A549 (cell line): ENCODE data around the gene MYL6. TPM values are rescaled to one million over a fixed set of nuclear protein-coding genes. Genes with fewer than 3 reads are reported as not detected.
A peak's percentile ranks its signal among the peaks of the same experiment; 100 is the strongest.

Source experiments
- ATAC-seq, 2 experiments: fragments of 200-7000 bp in 1 of 2; fragments of >200 bp in 1 of 2; cut with Nextera tagmentation in 1 of 2; cut with Tn5 transposase in 1 of 2; 3 replicates each; pipeline versions ENCODE4 v1.8.0 to v1.9.1; 2018 to 2020; ENCODE audit warnings: mild to moderate bottlenecking in 1 of 2, moderate library complexity in 1 of 2
- CTCF ChIA-PET: fragments of 300-600 bp; sonication (Branson Sonifier 250); formaldehyde crosslinking; extraction: SDS; loops from one replicate; lab custom pipeline; 2021; ENCODE audit warnings: antibody characterized with exemption, inconsistent platforms; lab: Yijun Ruan, JAX
- POLR2A ChIA-PET: fragments of 350-600 bp; formaldehyde crosslinking; extraction: SDS; loops from one replicate; lab custom pipeline; 2021; ENCODE audit warnings: antibody characterized with exemption, inconsistent platforms; lab: Yijun Ruan, JAX
- DNase-seq, 2 experiments: peaks; one replicate each; pipeline versions ENCODE4 v3.0.0 to v3.0.0-alpha.2; 2011 to 2016; ENCODE audit warnings: low read depth in 1 of 2, low spot score in 1 of 2
- FAIRE-seq: peaks from 2 replicates; lab custom pipeline; 2011; peaks lifted over from hg19 to GRCh38; lab: Jason Lieb, UNC
- H3K27ac ChIP-seq, 2 experiments: fragments of >200 bp; sonication (Bioruptor Twin); formaldehyde crosslinking; 3 replicates each; pipeline ENCODE4 v1.5.1; 2016 to 2017
- H3K4me1 ChIP-seq: fragments of >200 bp; sonication (Bioruptor Twin); formaldehyde crosslinking; 3 replicates; pipeline ENCODE4 v1.6.1; 2016
- H3K4me2 ChIP-seq: fragments of >200 bp; sonication (Bioruptor Twin); formaldehyde crosslinking; 3 replicates; pipeline ENCODE4 v1.6.1; 2016
- H3K4me3 ChIP-seq: fragments of >200 bp; sonication (Bioruptor Twin); formaldehyde crosslinking; 3 replicates; pipeline ENCODE4 v1.5.1; 2016
- H3K9me3 ChIP-seq: fragments of >200 bp; sonication (Bioruptor Twin); formaldehyde crosslinking; 3 replicates; pipeline ENCODE4 v1.6.1; 2016
- ATOH8 ChIP-seq: fragments of 250-450 bp; sonication (Bioruptor Pico); IDR thresholded peaks from 2 replicates; pipeline ENCODE4 v1.5.0; 2020; ENCODE audit warnings: low read depth, mild to moderate bottlenecking, moderate library complexity
- BCL3 ChIP-seq: fragments of >200 bp; sonication (Bioruptor Twin); formaldehyde crosslinking; IDR thresholded peaks from 3 replicates; pipeline ENCODE4 v1.6.1; 2016
- CBX2 ChIP-seq: fragments of 200-600 bp; sonication (generic); IDR thresholded peaks from 2 replicates; pipeline ENCODE4 v1.6.1; 2016; ENCODE audit warnings: low read depth, mild to moderate bottlenecking, borderline replicate concordance
- CEBPB ChIP-seq, 2 experiments: fragments of >200 bp in 1 of 2; sonication (Bioruptor Twin) in 1 of 2; formaldehyde crosslinking in 1 of 2; IDR thresholded peaks; 2 replicates each; pipeline ENCODE4 v1.6.1; 2012 to 2016
- CHD2 ChIP-seq: fragments of 150-350 bp; IDR thresholded peaks from 2 replicates; pipeline ENCODE4 v1.6.1; 2014; ENCODE audit warnings: low read length; ENCODE audit not compliant: partially characterized antibody
- CHD4 ChIP-seq: fragments of 200-600 bp; sonication (generic); IDR thresholded peaks from 2 replicates; pipeline ENCODE4 v1.6.1; 2016; ENCODE audit warnings: antibody characterized with exemption, mild to moderate bottlenecking, borderline replicate concordance
- CTCF ChIP-seq: fragments of >200 bp; sonication (Bioruptor Twin); formaldehyde crosslinking; IDR thresholded peaks from 3 replicates; pipeline ENCODE4 v1.5.1; 2016
- EHMT2 ChIP-seq: fragments of 200-600 bp; sonication (generic); IDR thresholded peaks from 2 replicates; pipeline ENCODE4 v1.6.1; 2016; ENCODE audit warnings: antibody characterized with exemption, low read depth, mild to moderate bottlenecking, moderate library complexity
- ELK1 ChIP-seq: fragments of 150-350 bp; IDR thresholded peaks from 2 replicates; pipeline ENCODE4 v1.6.1; 2014; ENCODE audit warnings: low read depth, mild to moderate bottlenecking, low read length
- FOSB ChIP-seq: fragments of 250-450 bp; sonication (Bioruptor Pico); IDR thresholded peaks from 2 replicates; pipeline ENCODE4 v1.5.0; 2020; ENCODE audit warnings: mild to moderate bottlenecking, moderate library complexity
- FOSL2 ChIP-seq, 2 experiments: fragments of 450-650 bp in 1 of 2; fragments of >200 bp in 1 of 2; sonication (Bioruptor Twin) in 1 of 2; formaldehyde crosslinking; IDR thresholded peaks; 2 replicates each; pipeline versions ENCODE4 v1.5.0 to v1.6.1; 2016 to 2020; ENCODE audit warnings: mild to moderate bottlenecking in 1 of 2, moderate library complexity in 1 of 2
- FOXS1 ChIP-seq: fragments of 250-450 bp; sonication (Bioruptor Pico); IDR thresholded peaks from 2 replicates; pipeline ENCODE4 v1.5.0; 2020; ENCODE audit warnings: mild to moderate bottlenecking, moderate library complexity
- GATA3 ChIP-seq: IDR thresholded peaks from 2 replicates; pipeline ENCODE4 v1.6.1; 2012; ENCODE audit warnings: borderline replicate concordance
- HOXB5 ChIP-seq: fragments of 250-450 bp; sonication (Bioruptor Pico); IDR thresholded peaks from 2 replicates; pipeline ENCODE4 v1.5.0; 2020; ENCODE audit warnings: mild to moderate bottlenecking, moderate library complexity
- JUN ChIP-seq, 2 experiments: fragments of >200 bp; sonication (Bioruptor Twin); formaldehyde crosslinking; IDR thresholded peaks; 2 replicates in 1 of 2; 3 replicates in 1 of 2; pipeline ENCODE4 v1.6.1; 2016 to 2017
- JUNB ChIP-seq: fragments of >200 bp; sonication (Bioruptor Twin); formaldehyde crosslinking; IDR thresholded peaks from 2 replicates; pipeline ENCODE4 v1.6.1; 2016
- KDM1A ChIP-seq: fragments of 200-600 bp; sonication (generic); IDR thresholded peaks from 2 replicates; pipeline ENCODE4 v1.6.1; 2016; ENCODE audit warnings: low read depth, mild to moderate bottlenecking
- MAFK ChIP-seq: fragments of 450-650 bp; IDR thresholded peaks from 2 replicates; pipeline ENCODE4 v1.6.1; 2014; ENCODE audit not compliant: partially characterized antibody
- NPAS2 ChIP-seq: fragments of 250-450 bp; sonication (Bioruptor Pico); IDR thresholded peaks from 2 replicates; pipeline ENCODE4 v1.8.0; 2022; ENCODE audit warnings: mild to moderate bottlenecking, moderate library complexity, borderline replicate concordance
- NR3C1 ChIP-seq: fragments of >200 bp; sonication (Bioruptor Twin); formaldehyde crosslinking; IDR thresholded peaks from 3 replicates; pipeline ENCODE4 v1.6.1; 2017
- PHF8 ChIP-seq: fragments of 200-600 bp; sonication (generic); IDR thresholded peaks from 2 replicates; pipeline ENCODE4 v1.6.1; 2016; ENCODE audit warnings: low read depth, mild to moderate bottlenecking, antibody characterized with exemption, moderate library complexity, borderline replicate concordance
- POLR2A ChIP-seq: IDR thresholded peaks from 2 replicates; pipeline ENCODE4 v1.6.1; 2012; ENCODE audit warnings: mild to moderate bottlenecking, low read length
- RARB ChIP-seq: fragments of 250-450 bp; sonication (Bioruptor Pico); IDR thresholded peaks from 2 replicates; pipeline ENCODE4 v1.8.0; 2021; ENCODE audit warnings: mild to moderate bottlenecking, moderate library complexity
- RCOR1 ChIP-seq: fragments of 150-350 bp; IDR thresholded peaks from 2 replicates; pipeline ENCODE4 v1.6.1; 2014; ENCODE audit warnings: antibody characterized with exemption, low read length, low read depth
- RNF2 ChIP-seq: fragments of 200-600 bp; sonication (generic); IDR thresholded peaks from 2 replicates; pipeline ENCODE4 v1.6.1; 2016; ENCODE audit warnings: low read depth, mild to moderate bottlenecking, antibody characterized with exemption, moderate library complexity, borderline replicate concordance
- SREBF2 ChIP-seq: fragments of 450-650 bp; IDR thresholded peaks from 2 replicates; pipeline ENCODE4 v1.6.1; 2014; ENCODE audit warnings: mild to moderate bottlenecking, moderate library complexity
- TFCP2L1 ChIP-seq: fragments of 250-450 bp; sonication (Bioruptor Pico); IDR thresholded peaks from 2 replicates; pipeline ENCODE4 v1.5.0; 2021; ENCODE audit warnings: mild to moderate bottlenecking
- TP53 ChIP-seq: fragments of 250-450 bp; sonication (Bioruptor Pico); IDR thresholded peaks from 2 replicates; pipeline ENCODE4 v1.5.0; 2021; ENCODE audit warnings: mild to moderate bottlenecking, moderate library complexity
- USF2 ChIP-seq: fragments of 450-650 bp; IDR thresholded peaks from 2 replicates; pipeline ENCODE4 v1.6.1; 2014; ENCODE audit warnings: antibody characterized with exemption
- ZSCAN20 ChIP-seq: fragments of 250-450 bp; sonication (Bioruptor Pico); IDR thresholded peaks from 2 replicates; pipeline ENCODE4 v1.8.0; 2022; ENCODE audit warnings: mild to moderate bottlenecking, moderate library complexity
- WGBS: methylation state at CpG from one replicate; pipeline ENCODE4 v1.1.6; 2017; ENCODE audit errors: missing lambda C conversion rate; 5-methylcytosine and 5-hydroxymethylcytosine counted together
- polyA plus RNA-seq, 4 experiments: library from polyadenylated mRNA; depleted of rRNA in 3 of 4; stranded (reverse); fragments of >200 nt; fragmentation: RNase III in 1 of 4; extraction: RNeasy Plus Mini Kit Qiagen cat#74134 plus additional on column Dnase treatment in 1 of 4; gene quantifications; 2 replicates in 3 of 4; 3 replicates in 1 of 4; pipeline ENCODE4 v1.2.3, GENCODE V29; 2011 to 2017

MYL6 gene
- polyA plus RNA-seq, 2 of the 4 experiments (the other 2 are of a cell fraction), result 2,307 to 3,268 TPM

- FAIRE-seq, result no peak
- H3K27ac ChIP-seq, result no peak overlapping the region
- ATAC-seq, result no peak
- no peak overlapping the region for H3K4me3 ChIP-seq
- ChIA-PET POLR2A (interaction anchor here (3.4 kb wide), 1 partner anchor 19 kb away, joined by 17 read pairs; the partner anchor contains the start of gene RNF41), CTCF (interaction anchor here (0.8 to 2.7 kb wide), 8 partner anchors 10 to 82 kb away, joined by 3 to 19 read pairs (median 4); partner anchors contain the start of gene SMARCC2)
- TF ChIP-seq HOXB5 (CRISPR knock-in tag), result no peak
- no peak for TF ChIP-seq CEBPB (IDR thresholded peaks at IDR 0.05)
- no peak for TF ChIP-seq ATOH8
- no peak for TF ChIP-seq CBX2
- TF ChIP-seq CHD4, result no peak
- no peak for TF ChIP-seq NR3C1
- TF ChIP-seq ZSCAN20 (CRISPR knock-in tag), result no peak
- TF ChIP-seq RNF2, result no peak
- no peak for TF ChIP-seq POLR2A
- TF ChIP-seq SREBF2, result no peak
- TF ChIP-seq FOSB (CRISPR knock-in tag), result no peak
- no peak for TF ChIP-seq TP53
- TF ChIP-seq BCL3, result no peak
- TF ChIP-seq RCOR1, result no peak
- no peak for TF ChIP-seq GATA3
- no peak for TF ChIP-seq RARB (CRISPR knock-in tag)
- no peak for TF ChIP-seq FOXS1 (CRISPR knock-in tag)
- no peak for TF ChIP-seq ELK1
- TF ChIP-seq JUNB, result no peak
- TF ChIP-seq, all 56 proteins: peak for 0
- Histone ChIP-seq H3K4me2 (no peak overlapping the region), H3K9me3 (no peaks in the 10 kb centered on the region), H3K4me1 (no peaks in the 10 kb centered on the region)
- WGBS, result 93% methylated on average over 1 of the region's 1 CpG
- DNase-seq, result no peak
Observed at GRCh38 chr12:56202366-56202765, 44.2 kb downstream of the MYL6 start.

GRCh38 chr12:56202838-56203237, 44.7 kb downstream of the MYL6 start:
- CTCF ChIA-PET, result interaction anchor here (0.7 to 2.7 kb wide), 5 partner anchors 10 to 167 kb away, joined by 3 to 10 read pairs (median 4); no protein-coding TSS in a partner anchor

GRCh38 chr12:56204275-56204674, 46.1 kb downstream of the MYL6 start:
- CTCF ChIA-PET, result interaction anchor here (0.7 to 6.1 kb wide), 11 partner anchors 8 to 259 kb away, joined by 3 to 77 read pairs (median 6); partner anchors contain the start of genes ANKRD52, RNF41 and SMARCC2
- FAIRE-seq, result no peak
- POLR2A ChIA-PET, result interaction anchor here (3.4 kb wide), 1 partner anchor 17 kb away, joined by 17 read pairs; the partner anchor contains the start of gene RNF41
- TF ChIP-seq CTCF, result no peak
- TF ChIP-seq KDM1A, result no peak
- no peak for TF ChIP-seq NPAS2 (CRISPR knock-in tag)
- no peak for TF ChIP-seq RARB (CRISPR knock-in tag)
- TF ChIP-seq FOXS1 (CRISPR knock-in tag), result no peak
- no peak for TF ChIP-seq CHD2
- no peak for TF ChIP-seq USF2
- no peak for TF ChIP-seq TFCP2L1 (CRISPR knock-in tag)
- TF ChIP-seq PHF8, result no peak
- no peak for TF ChIP-seq CHD4
- no peak for TF ChIP-seq SREBF2
- TF ChIP-seq FOSL2 (IDR thresholded peaks at IDR 0.05), result no peak
- no peak for TF ChIP-seq FOSL2 (CRISPR knock-in tag; IDR thresholded peaks at IDR 0.05)
- TF ChIP-seq EHMT2, result no peak

More at GRCh38 chr12:56202838-56203237, 44.7 kb downstream of the MYL6 start:
- no peaks in the 10 kb centered on the region for H3K4me1 ChIP-seq
- 81% methylated on average over 2 of the region's 2 CpGs for WGBS
- FAIRE-seq, result no peak
- no peak overlapping the region for H3K4me2 ChIP-seq
- no peak overlapping the region for H3K27ac ChIP-seq
- ATAC-seq, result no peak
- H3K4me3 ChIP-seq, result no peak overlapping the region
- no peak for DNase-seq
- H3K9me3 ChIP-seq, result no peaks in the 10 kb centered on the region
- POLR2A ChIA-PET, result interaction anchor here (3.4 kb wide), 1 partner anchor 19 kb away, joined by 17 read pairs; the partner anchor contains the start of gene RNF41
- peak; percentile 57 for TF ChIP-seq MAFK
- no peak for TF ChIP-seq JUN (IDR thresholded peaks at IDR 0.05)
- TF ChIP-seq, all 56 proteins: peak for 1

More at GRCh38 chr12:56204275-56204674, 46.1 kb downstream of the MYL6 start:
- H3K4me1 ChIP-seq, result no peaks in the 10 kb centered on the region
- H3K27ac ChIP-seq, result no peak overlapping the region
- no peak overlapping the region for H3K4me3 ChIP-seq
- H3K4me2 ChIP-seq, result no peak overlapping the region
- DNase-seq (no peak), ATAC-seq (no peak)
- H3K9me3 ChIP-seq, result no peaks in the 10 kb centered on the region
